Neural cell (in vitro differentiated cells): ENCODE data around the gene EID2B. TPM values are rescaled to one million over a fixed set of nuclear protein-coding genes. Genes with fewer than 3 reads are reported as not detected.
A peak's percentile ranks its signal among the peaks of the same experiment; 100 is the strongest.

Source experiments
- H2AFZ ChIP-seq: fragments of 200-600, 300-800 bp; sonication (generic), shearing (Covaris generic); 2 replicates; pipeline ENCODE4 v1.6.0; 2014; ENCODE audit warnings: low read depth, mild to moderate bottlenecking, antibody characterized with exemption, low read length, moderate library complexity
- H3F3A ChIP-seq: fragments of 200-600 bp; shearing (Covaris generic); 2 replicates; pipeline ENCODE4 v1.6.1; 2016; ENCODE audit warnings: mild to moderate bottlenecking, moderate library complexity, mixed read lengths, antibody characterized with exemption, low read length; ENCODE audit not compliant: insufficient read depth, poor library complexity, severe bottlenecking
- H3K27ac ChIP-seq: fragments of 200-600, 300-800 bp; sonication (generic), shearing (Covaris generic); 2 replicates; pipeline ENCODE4 v1.5.1; 2014; ENCODE audit warnings: mild to moderate bottlenecking, low read length, moderate library complexity
- H3K27me3 ChIP-seq: fragments of 300-800, 200-600 bp; sonication (generic), shearing (Covaris generic); 2 replicates; pipeline ENCODE4 v1.6.0; 2014; ENCODE audit warnings: mild to moderate bottlenecking, low read depth, low read length, moderate library complexity; ENCODE audit not compliant: insufficient read depth
- H3K36me3 ChIP-seq: fragments of 300-800, 200-600 bp; sonication (generic), shearing (Covaris generic); 2 replicates; pipeline ENCODE4 v1.5.1; 2014; ENCODE audit warnings: mild to moderate bottlenecking, antibody characterized with exemption, low read length, moderate library complexity; ENCODE audit not compliant: insufficient read depth
- H3K4me2 ChIP-seq: fragments of 300-800, 200-600 bp; sonication (generic), shearing (Covaris generic); 2 replicates; pipeline ENCODE4 v1.6.0; 2014; ENCODE audit warnings: mild to moderate bottlenecking, low read length
- H3K4me3 ChIP-seq: fragments of 300-800, 200-600 bp; sonication (generic), shearing (Covaris generic); 2 replicates; pipeline ENCODE4 v1.5.1; 2014; ENCODE audit warnings: mild to moderate bottlenecking, low read length, moderate library complexity
- H3K79me2 ChIP-seq: fragments of 200-600 bp; shearing (Covaris generic); replicated peaks from 2 replicates; pipeline ENCODE4 v1.6.0; 2014; ENCODE audit warnings: mild to moderate bottlenecking, low read length, moderate library complexity; ENCODE audit not compliant: insufficient read depth
- H3K9ac ChIP-seq: fragments of 300-800, 200-600 bp; sonication (generic), shearing (Covaris generic); 2 replicates; pipeline ENCODE4 v1.6.1; 2016; ENCODE audit warnings: mild to moderate bottlenecking, low read length, mixed read lengths
- H3K9me2 ChIP-seq: fragments of 200-600 bp; shearing (Covaris generic); 2 replicates; pipeline ENCODE4 v1.6.1; 2016; ENCODE audit warnings: mild to moderate bottlenecking, low read length, mixed read lengths; ENCODE audit not compliant: insufficient read depth
- H3K9me3 ChIP-seq: fragments of 200-600, 300-800 bp; sonication (generic), shearing (Covaris generic); 2 replicates; pipeline ENCODE4 v1.6.1; 2016; ENCODE audit warnings: mild to moderate bottlenecking, mixed run types, low read length, moderate library complexity, mixed read lengths
- H4K20me1 ChIP-seq: fragments of 200-600 bp; shearing (Covaris generic); 2 replicates; pipeline ENCODE4 v1.6.1; 2016; ENCODE audit warnings: mild to moderate bottlenecking, mixed run types; ENCODE audit not compliant: insufficient read depth
- EP300 ChIP-seq: fragments of 450-650 bp; conservative IDR thresholded peaks from 2 replicates; pipeline ENCODE4 v1.6.1; 2014; ENCODE audit warnings: antibody characterized with exemption, mild to moderate bottlenecking, moderate library complexity; ENCODE audit not compliant: poor library complexity, severe bottlenecking
- EZH2 ChIP-seq: fragments of 200-600, 300-800 bp; shearing (Covaris generic), sonication (generic); IDR thresholded peaks from 2 replicates; pipeline ENCODE4 v1.6.1; 2014; ENCODE audit warnings: antibody characterized with exemption, low read length, borderline replicate concordance, mild to moderate bottlenecking; ENCODE audit not compliant: insufficient read depth, poor library complexity, severe bottlenecking
- MXI1 ChIP-seq: fragments of 450-650 bp; conservative IDR thresholded peaks from 2 replicates; pipeline ENCODE4 v1.6.1; 2014; ENCODE audit warnings: antibody characterized with exemption, mild to moderate bottlenecking; ENCODE audit not compliant: poor library complexity, severe bottlenecking
- POLR2AphosphoS5 ChIP-seq: IDR thresholded peaks from 2 replicates; pipeline ENCODE4 v1.6.1; 2012
- REST ChIP-seq: IDR thresholded peaks from 2 replicates; pipeline ENCODE4 v1.6.1; 2012; ENCODE audit warnings: borderline replicate concordance
- SMC3 ChIP-seq: fragments of 450-650 bp; conservative IDR thresholded peaks from 2 replicates; pipeline ENCODE4 v1.6.1; 2014; ENCODE audit warnings: antibody characterized with exemption, mild to moderate bottlenecking, moderate library complexity; ENCODE audit not compliant: poor library complexity
- polyA plus RNA-seq: library from polyadenylated mRNA; depleted of rRNA; stranded (reverse); fragments of >200 nt; gene quantifications from 2 replicates; pipeline ENCODE4 v1.2.3, GENCODE V29; 2014
- TF ChIP-seq, protein P1 (sequence below): fragments of 450-650 bp; IDR thresholded peaks from 2 replicates; pipeline ENCODE4 v1.5.1; 2014; ENCODE audit warnings: antibody characterized with exemption, mild to moderate bottlenecking, moderate library complexity; ENCODE audit not compliant: poor library complexity, severe bottlenecking

Gene EID2B
- polyA plus RNA-seq, 1 donor from 2014 or later = 36.5 TPM

GRCh38 chr19:39514840-39515550, 17.7 kb downstream of the EID2B start, which contains the start of gene SELENOV:
Gene SELENOV (plus strand): TSS chr19:39515139. CDS start chr19:39515213, 74 bp downstream.
- H3K27me3 ChIP-seq = peaks cover 39% of the 10 kb centered on the region
- peak within 1 kb of the TSS; percentile 62 for H3K4me3 ChIP-seq
- H3K4me2 ChIP-seq = no peak within 1 kb of the TSS
- H3K27ac ChIP-seq = no peak within 1 kb of the TSS
- no peaks in the 10 kb centered on the region for H3K79me2 ChIP-seq
- no peaks in the 10 kb centered on the region for H4K20me1 ChIP-seq
- H2AFZ ChIP-seq = no peak within 1 kb of the TSS
- H3K9me2 ChIP-seq = no peaks in the 10 kb centered on the region
- peak within 1 kb of the TSS; percentile 26 for H3K9ac ChIP-seq
- TF ChIP-seq REST = no peak
- TF ChIP-seq MXI1 = no peak
- TF ChIP-seq EP300 = no peak
- TF ChIP-seq, protein P1, sequence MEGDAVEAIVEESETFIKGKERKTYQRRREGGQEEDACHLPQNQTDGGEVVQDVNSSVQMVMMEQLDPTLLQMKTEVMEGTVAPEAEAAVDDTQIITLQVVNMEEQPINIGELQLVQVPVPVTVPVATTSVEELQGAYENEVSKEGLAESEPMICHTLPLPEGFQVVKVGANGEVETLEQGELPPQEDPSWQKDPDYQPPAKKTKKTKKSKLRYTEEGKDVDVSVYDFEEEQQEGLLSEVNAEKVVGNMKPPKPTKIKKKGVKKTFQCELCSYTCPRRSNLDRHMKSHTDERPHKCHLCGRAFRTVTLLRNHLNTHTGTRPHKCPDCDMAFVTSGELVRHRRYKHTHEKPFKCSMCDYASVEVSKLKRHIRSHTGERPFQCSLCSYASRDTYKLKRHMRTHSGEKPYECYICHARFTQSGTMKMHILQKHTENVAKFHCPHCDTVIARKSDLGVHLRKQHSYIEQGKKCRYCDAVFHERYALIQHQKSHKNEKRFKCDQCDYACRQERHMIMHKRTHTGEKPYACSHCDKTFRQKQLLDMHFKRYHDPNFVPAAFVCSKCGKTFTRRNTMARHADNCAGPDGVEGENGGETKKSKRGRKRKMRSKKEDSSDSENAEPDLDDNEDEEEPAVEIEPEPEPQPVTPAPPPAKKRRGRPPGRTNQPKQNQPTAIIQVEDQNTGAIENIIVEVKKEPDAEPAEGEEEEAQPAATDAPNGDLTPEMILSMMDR = peak; percentile 40
- H3K36me3 ChIP-seq = no peaks in the 10 kb centered on the region
- H3F3A ChIP-seq = no peaks in the 10 kb centered on the region
- H3K9me3 ChIP-seq = no peaks in the 10 kb centered on the region

- Histone ChIP-seq H3K4me3 (no peak overlapping the region), H4K20me1 (no peaks in the 10 kb centered on the region), H3K9ac (no peak overlapping the region), H3K4me2 (no peak overlapping the region), H3K27ac (no peak overlapping the region), H3K36me3 (no peaks in the 10 kb centered on the region), H3K79me2 (no peaks in the 10 kb centered on the region), H2AFZ (no peak overlapping the region), H3K9me2 (no peaks in the 10 kb centered on the region), H3K27me3 (peaks cover 39% of the 10 kb centered on the region), H3F3A (no peaks in the 10 kb centered on the region), H3K9me3 (no peaks in the 10 kb centered on the region)
- TF ChIP-seq EZH2 (no peak), EP300 (no peak), POLR2AphosphoS5 (no peak), SMC3 (no peak)
- TF ChIP-seq, protein P1 = no peak
These were observed 19.7 kb downstream of the EID2B start for GRCh38 chr19:39512988-39513387.
